Liver (tissue), 3 donors: ENCODE data around the gene MZT2B.

Source experiments
- CTCF ChIP-seq: fragments of 150-350 bp; IDR thresholded peaks from 2 replicates; pipeline ENCODE4 v1.5.1; 2017; ENCODE audit warnings: improper control_type of control experiment, low read depth, low read length; ENCODE audit not compliant: missing input control
- HNF4A ChIP-seq, 2 donors: conservative IDR thresholded peaks; 2 replicates each; pipeline ENCODE4 v1.6.1; 2016; ENCODE audit warnings: antibody characterized with exemption in 2 of 2, mild to moderate bottlenecking in 2 of 2
- ZBTB33 ChIP-seq: IDR thresholded peaks from 2 replicates; pipeline ENCODE4 v1.6.1; 2016; ENCODE audit warnings: antibody characterized with exemption
- donor health status: healthy.
- donor health status: healthy.

GRCh38 chr2:130186391-130186790, 4.3 kb downstream of the MZT2B start:
- no peak for TF ChIP-seq ZBTB33
- no peak for TF ChIP-seq CTCF
- no peak for TF ChIP-seq HNF4A (conservative IDR thresholded peaks at IDR 0.05)
